ENCODE data around the gene SLCO1A2. TPM values are rescaled to one million over a fixed set of nuclear protein-coding genes. Genes with fewer than 3 reads are reported as not detected.

Gene SLCO1A2
- total RNA-seq, 2 experiments from 2014 or later, result not detected

- DNase-seq (no peak), ATAC-seq (no peak)
- Mint-ChIP-seq H3K4me1 (ENCODE audit: low read depth) (no peaks in the 10 kb centered on the region), H3K27ac (no peak overlapping the region), H3K4me3 (no peak overlapping the region), H3K9me3 (peaks cover 19% of the 10 kb centered on the region), H3K27me3 (peaks cover 4% of the 10 kb centered on the region), H3K36me3 (ENCODE audit: low read depth) (peaks cover 3% of the 10 kb centered on the region)
- CTCF ChIA-PET, result no interaction called here
- POLR2A ChIA-PET, result no interaction called here
- intact Hi-C loops (cut with micrococcal nuclease), result no loop called here
- no peak for TF ChIP-seq CTCF (IDR thresholded peaks at IDR 0.05)
Observed at GRCh38 chr12:21330682-21331253, 3.9 kb downstream of the SLCO1A2 start.

- DNase-seq (no peak), ATAC-seq (no peak)
- no peak overlapping the region for H3K27ac Mint-ChIP-seq
- H3K4me3 Mint-ChIP-seq, result no peak overlapping the region
- ChIA-PET CTCF (no interaction called here), POLR2A (no interaction called here)
- no peak for TF ChIP-seq CTCF (IDR thresholded peaks at IDR 0.05)
- H3K36me3 Mint-ChIP-seq (ENCODE audit: low read depth), result peaks cover 3% of the 10 kb centered on the region
- H3K9me3 Mint-ChIP-seq, result peaks cover 20% of the 10 kb centered on the region
- H3K4me1 Mint-ChIP-seq (ENCODE audit: low read depth), result no peaks in the 10 kb centered on the region
- intact Hi-C loops (cut with micrococcal nuclease), result no loop called here
- peaks cover 4% of the 10 kb centered on the region for H3K27me3 Mint-ChIP-seq
Observed at GRCh38 chr12:21328578-21328977, 6.1 kb downstream of the SLCO1A2 start.

GRCh38 chr12:21324551-21324950 lies 10.2 kb downstream of the SLCO1A2 start:
- Mint-ChIP-seq H3K4me3 (no peak overlapping the region), H3K36me3 (ENCODE audit: low read depth) (peaks cover 3% of the 10 kb centered on the region), H3K27me3 (no peaks in the 10 kb centered on the region), H3K27ac (no peak overlapping the region), H3K4me1 (ENCODE audit: low read depth) (no peaks in the 10 kb centered on the region), H3K9me3 (peaks cover 17% of the 10 kb centered on the region)
- ATAC-seq (no peak), DNase-seq (no peak)
- TF ChIP-seq CTCF (IDR thresholded peaks at IDR 0.05), result no peak
- ChIA-PET CTCF (no interaction called here), POLR2A (no interaction called here)
- intact Hi-C loops (cut with micrococcal nuclease), result no loop called here

GRCh38 chr12:21323736-21324135 lies 11.0 kb downstream of the SLCO1A2 start:
- Mint-ChIP-seq H3K27ac (no peak overlapping the region), H3K36me3 (ENCODE audit: low read depth) (peaks cover 3% of the 10 kb centered on the region), H3K4me1 (ENCODE audit: low read depth) (no peaks in the 10 kb centered on the region), H3K27me3 (no peaks in the 10 kb centered on the region), H3K9me3 (peaks cover 17% of the 10 kb centered on the region), H3K4me3 (no peak overlapping the region)
- intact Hi-C loops (cut with micrococcal nuclease), result no loop called here
- POLR2A ChIA-PET, result no interaction called here
- no peak for ATAC-seq
- DNase-seq, result no peak
- CTCF ChIA-PET, result no interaction called here
- no peak for TF ChIP-seq CTCF (IDR thresholded peaks at IDR 0.05)

- Mint-ChIP-seq H3K27me3 (no peaks in the 10 kb centered on the region), H3K27ac (no peak overlapping the region), H3K36me3 (ENCODE audit: low read depth) (no peaks in the 10 kb centered on the region), H3K9me3 (no peaks in the 10 kb centered on the region), H3K4me1 (ENCODE audit: low read depth) (no peaks in the 10 kb centered on the region), H3K4me3 (no peak overlapping the region)
- DNase-seq (no peak), ATAC-seq (no peak)
- ChIA-PET POLR2A (no interaction called here), CTCF (no interaction called here)
- intact Hi-C loops (cut with micrococcal nuclease), result no loop called here
- TF ChIP-seq CTCF (IDR thresholded peaks at IDR 0.05), result no peak
Observed at GRCh38 chr12:21308785-21309184, 25.9 kb downstream of the SLCO1A2 start.
